ENCODE results near the gene POLR2J.
A peak's percentile ranks its signal among the peaks of the same experiment; 100 is the strongest.
"Not testable (repeated sequence)": the region's sequence is repeated elsewhere in the genome, so short reads cannot be mapped to it uniquely, and the experiment has no call there.

Gene POLR2J

DNA sequence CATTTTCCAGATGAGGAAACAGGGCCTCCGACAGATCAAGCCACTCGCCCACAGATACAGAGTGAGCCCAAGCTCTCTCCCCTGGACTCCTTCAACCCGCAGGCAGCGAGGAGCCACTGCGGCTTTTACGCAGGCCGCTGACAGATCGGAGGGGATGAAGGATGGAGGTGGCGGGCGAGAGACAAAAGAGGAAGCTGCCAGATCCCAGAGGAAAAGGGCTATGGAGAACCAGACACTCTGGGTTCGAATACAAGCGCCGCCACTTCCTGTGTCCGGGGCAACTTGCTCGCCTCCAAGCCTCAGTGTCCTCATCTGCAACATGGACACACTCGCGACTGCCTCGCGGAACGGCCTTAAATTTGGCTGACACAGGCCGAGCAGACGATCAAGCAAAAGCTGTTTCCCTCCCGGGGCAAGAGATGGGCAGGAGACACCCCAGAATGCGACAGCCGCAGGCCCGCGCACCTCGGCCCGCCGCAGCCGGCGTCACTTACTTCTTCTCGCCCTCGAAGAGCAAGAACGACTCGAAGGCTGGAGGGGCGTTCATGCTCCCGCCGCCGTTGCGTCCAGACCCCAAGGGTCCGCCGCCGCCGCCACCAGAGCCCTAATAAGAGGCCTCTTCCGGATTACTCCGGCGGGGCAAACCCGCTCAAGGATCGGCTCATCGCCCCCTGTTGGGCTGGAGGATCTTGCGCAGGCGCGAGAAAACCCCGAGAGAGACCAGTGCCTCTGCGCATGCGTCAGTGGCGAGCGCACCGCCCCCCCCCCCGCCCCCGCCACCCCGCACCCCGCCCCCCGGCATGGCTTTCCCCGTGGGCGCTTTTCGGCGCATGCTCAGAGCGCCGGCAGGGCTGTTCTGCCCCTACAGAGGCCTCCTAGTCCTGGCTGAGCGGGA is at the start of gene POLR2J:
POLR2J (minus strand) TSS at position 609 of the 895 bp plus-strand sequence; CDS start at position 547, 62 bp downstream.
- peak within 1 kb of the TSS; percentile 47; the same call in 1 of the 2 replicates for H3K4me3 ChIP-seq (ENCODE audit: low read length)
- H3K27ac ChIP-seq (ENCODE audit: low read length); H3K27me3 ChIP-seq (ENCODE audit: insufficient read depth, low read length); H3K9me3 ChIP-seq (ENCODE audit: insufficient read depth, low read depth, low read length); H3K9ac ChIP-seq (ENCODE audit: low read depth, low read length); H3K4me1 ChIP-seq (ENCODE audit: insufficient read depth, low read length); H3K36me3 ChIP-seq (ENCODE audit: insufficient read depth, low read depth, low read length): not testable (repeated sequence)

DNA sequence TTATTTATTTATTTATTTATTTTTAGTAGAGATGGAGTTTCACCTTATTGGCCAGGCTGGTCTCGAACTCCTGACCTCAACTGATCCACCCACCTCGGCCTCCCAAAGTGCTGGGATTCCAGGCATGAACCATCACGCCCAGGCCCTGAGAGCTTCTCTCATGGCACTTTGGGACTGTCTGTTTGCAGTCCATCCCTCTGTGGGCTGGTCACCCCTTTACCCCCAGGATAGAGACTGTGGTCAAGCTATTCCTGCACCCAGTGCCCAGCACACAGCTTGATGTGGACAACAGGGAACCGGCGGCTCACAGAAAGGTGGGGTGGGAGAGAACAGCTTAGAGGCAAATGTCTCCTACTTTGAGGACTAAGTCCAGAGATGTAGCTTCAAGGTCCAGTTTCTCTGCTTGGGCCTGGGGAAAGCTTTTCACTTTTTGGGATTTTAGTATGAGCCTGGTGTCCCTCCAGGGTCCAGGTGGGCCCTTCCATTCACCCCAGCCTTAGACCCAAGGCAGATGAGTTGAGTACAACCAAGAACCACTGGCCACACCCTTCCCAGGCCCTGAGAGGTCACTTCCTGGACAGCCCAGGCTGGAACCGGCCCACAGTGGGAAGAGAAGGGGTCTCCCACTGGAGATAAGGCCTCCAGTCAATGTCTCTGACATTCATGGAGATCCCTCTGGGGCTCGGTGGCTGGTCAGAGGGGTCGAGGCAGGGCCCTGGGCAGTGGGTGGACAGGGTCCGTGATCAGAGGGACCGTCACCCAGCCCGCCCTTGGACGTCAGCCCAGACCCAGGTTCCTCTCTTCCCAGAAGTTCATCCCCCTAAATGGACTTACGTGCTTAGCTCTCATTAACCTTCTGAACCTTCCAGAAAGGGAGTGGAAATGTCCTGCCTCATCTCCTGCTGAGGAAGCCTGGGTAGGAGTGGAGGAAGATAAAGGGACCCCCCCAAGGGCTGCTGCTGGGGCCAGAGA is 49.4 kb upstream of the POLR2J start:
- H3K4me3 ChIP-seq (ENCODE audit: low read length); H3K9me3 ChIP-seq (ENCODE audit: insufficient read depth, low read depth, low read length); H3K27ac ChIP-seq (ENCODE audit: low read length); H3K9ac ChIP-seq (ENCODE audit: low read depth, low read length); H3K36me3 ChIP-seq (ENCODE audit: insufficient read depth, low read depth, low read length); H3K4me1 ChIP-seq (ENCODE audit: insufficient read depth, low read length); H3K27me3 ChIP-seq (ENCODE audit: insufficient read depth, low read length): not testable (repeated sequence)

GRCh38 chr7:102527182-102527581 is 48.5 kb upstream of the POLR2J start:
- H3K27me3 ChIP-seq (ENCODE audit: insufficient read depth, low read length); H3K9ac ChIP-seq (ENCODE audit: low read depth, low read length); H3K9me3 ChIP-seq (ENCODE audit: insufficient read depth, low read depth, low read length); H3K27ac ChIP-seq (ENCODE audit: low read length); H3K4me1 ChIP-seq (ENCODE audit: insufficient read depth, low read length); H3K36me3 ChIP-seq (ENCODE audit: insufficient read depth, low read depth, low read length); H3K4me3 ChIP-seq (ENCODE audit: low read length): not testable (repeated sequence)

GRCh38 chr7:102524803-102525202 is 46.1 kb upstream of the POLR2J start:
- not testable (repeated sequence) for H3K9ac ChIP-seq (ENCODE audit: low read depth, low read length); H3K4me3 ChIP-seq (ENCODE audit: low read length); H3K27ac ChIP-seq (ENCODE audit: low read length); H3K9me3 ChIP-seq (ENCODE audit: insufficient read depth, low read depth, low read length); H3K36me3 ChIP-seq (ENCODE audit: insufficient read depth, low read depth, low read length); H3K4me1 ChIP-seq (ENCODE audit: insufficient read depth, low read length); H3K27me3 ChIP-seq (ENCODE audit: insufficient read depth, low read length)

DNA sequence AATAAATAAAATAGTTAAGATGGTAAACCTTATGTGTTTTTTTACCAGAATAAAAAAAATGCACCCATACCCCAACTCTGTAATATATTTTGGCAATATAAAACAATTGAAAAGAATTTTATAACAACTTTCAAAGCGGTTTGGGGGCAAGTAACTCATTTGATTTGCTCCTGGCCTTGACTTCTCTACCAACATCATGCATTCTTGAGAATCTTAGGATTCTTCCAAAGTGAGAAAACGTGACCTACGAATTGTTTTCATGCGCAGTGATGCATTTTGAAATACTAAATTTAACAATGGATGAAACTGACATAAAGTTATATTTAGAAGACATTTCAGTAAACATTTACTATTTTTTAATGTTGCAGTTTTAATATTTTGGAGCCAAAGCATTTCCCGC is 42.1 kb upstream of the POLR2J start:
- H3K9ac ChIP-seq (ENCODE audit: low read depth, low read length); H3K4me3 ChIP-seq (ENCODE audit: low read length); H3K27ac ChIP-seq (ENCODE audit: low read length); H3K27me3 ChIP-seq (ENCODE audit: insufficient read depth, low read length); H3K4me1 ChIP-seq (ENCODE audit: insufficient read depth, low read length); H3K9me3 ChIP-seq (ENCODE audit: insufficient read depth, low read depth, low read length); H3K36me3 ChIP-seq (ENCODE audit: insufficient read depth, low read depth, low read length): not testable (repeated sequence)

DNA sequence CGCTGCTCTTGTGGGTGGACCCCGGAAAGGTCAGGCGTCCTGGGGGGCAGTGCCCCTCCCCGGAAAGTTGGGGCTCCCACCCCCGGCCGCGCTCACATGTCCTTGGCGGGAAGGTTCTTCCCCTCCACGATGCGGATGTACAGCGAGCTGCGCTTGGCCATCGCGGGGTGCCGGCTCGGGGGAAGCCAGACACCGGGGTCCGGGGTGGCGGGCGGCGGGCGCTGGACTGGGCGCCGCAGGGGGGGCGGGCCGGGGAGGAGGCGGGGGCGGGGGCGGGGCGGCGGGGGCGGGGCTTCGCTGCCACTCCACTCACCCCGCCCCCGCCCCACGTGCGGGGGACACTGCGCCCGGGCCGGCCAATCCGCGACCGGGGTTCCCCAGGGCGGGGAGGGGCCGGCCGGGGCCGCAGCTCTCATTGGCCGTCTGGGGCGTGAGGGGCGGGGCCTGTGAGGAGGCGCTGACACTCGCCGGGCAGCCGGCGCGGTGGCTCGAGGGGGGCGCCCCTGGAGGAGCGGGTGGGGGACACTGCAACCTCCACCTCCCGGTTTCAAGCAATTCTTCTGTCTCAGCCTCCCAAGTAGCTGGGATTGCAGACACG is 38.9 kb upstream of the POLR2J start, which contains the start of gene RASA4B:
RASA4B (minus strand) TSS at position 228 of the 598 bp plus-strand sequence; CDS start at position 161, 67 bp downstream.
- H3K9ac ChIP-seq (ENCODE audit: low read depth, low read length); H3K4me1 ChIP-seq (ENCODE audit: insufficient read depth, low read length); H3K4me3 ChIP-seq (ENCODE audit: low read length); H3K27ac ChIP-seq (ENCODE audit: low read length); H3K36me3 ChIP-seq (ENCODE audit: insufficient read depth, low read depth, low read length); H3K9me3 ChIP-seq (ENCODE audit: insufficient read depth, low read depth, low read length); H3K27me3 ChIP-seq (ENCODE audit: insufficient read depth, low read length): not testable (repeated sequence)

DNA sequence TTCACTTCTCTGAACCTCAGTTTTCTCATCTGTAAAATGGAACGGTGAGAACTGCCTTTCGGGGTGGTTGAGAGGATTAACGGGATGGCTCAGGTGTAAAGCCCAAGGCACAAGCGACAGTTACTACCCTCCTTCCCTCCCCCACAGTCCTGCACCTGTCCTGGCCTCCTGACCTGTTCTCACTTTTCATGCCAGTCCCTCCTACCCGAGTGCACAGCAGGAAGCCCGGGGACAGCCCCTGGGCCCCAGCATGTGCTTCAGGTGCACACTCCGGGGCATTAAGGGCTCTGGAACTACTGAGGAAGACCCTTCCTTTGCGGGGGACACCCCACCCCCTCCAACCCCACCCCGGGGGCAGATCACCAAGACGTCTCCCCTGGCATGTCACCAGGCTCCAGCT is 38.2 kb upstream of the POLR2J start:
- not testable (repeated sequence) for H3K27ac ChIP-seq (ENCODE audit: low read length); H3K9me3 ChIP-seq (ENCODE audit: insufficient read depth, low read depth, low read length); H3K27me3 ChIP-seq (ENCODE audit: insufficient read depth, low read length); H3K36me3 ChIP-seq (ENCODE audit: insufficient read depth, low read depth, low read length); H3K9ac ChIP-seq (ENCODE audit: low read depth, low read length); H3K4me3 ChIP-seq (ENCODE audit: low read length); H3K4me1 ChIP-seq (ENCODE audit: insufficient read depth, low read length)

GRCh38 chr7:102515889-102516288 is 37.2 kb upstream of the POLR2J start:
- H3K27ac ChIP-seq (ENCODE audit: low read length); H3K36me3 ChIP-seq (ENCODE audit: insufficient read depth, low read depth, low read length); H3K4me3 ChIP-seq (ENCODE audit: low read length); H3K9ac ChIP-seq (ENCODE audit: low read depth, low read length); H3K4me1 ChIP-seq (ENCODE audit: insufficient read depth, low read length); H3K27me3 ChIP-seq (ENCODE audit: insufficient read depth, low read length); H3K9me3 ChIP-seq (ENCODE audit: insufficient read depth, low read depth, low read length): not testable (repeated sequence)

- not testable (repeated sequence) for H3K27me3 ChIP-seq (ENCODE audit: insufficient read depth, low read length); H3K9ac ChIP-seq (ENCODE audit: low read depth, low read length); H3K9me3 ChIP-seq (ENCODE audit: insufficient read depth, low read depth, low read length); H3K4me3 ChIP-seq (ENCODE audit: low read length); H3K27ac ChIP-seq (ENCODE audit: low read length); H3K4me1 ChIP-seq (ENCODE audit: insufficient read depth, low read length); H3K36me3 ChIP-seq (ENCODE audit: insufficient read depth, low read depth, low read length)
These were observed 36.4 kb upstream of the POLR2J start for GRCh38 chr7:102514881-102515721.

- not testable (repeated sequence) for H3K4me3 ChIP-seq (ENCODE audit: low read length); H3K27me3 ChIP-seq (ENCODE audit: insufficient read depth, low read length); H3K27ac ChIP-seq (ENCODE audit: low read length); H3K36me3 ChIP-seq (ENCODE audit: insufficient read depth, low read depth, low read length); H3K4me1 ChIP-seq (ENCODE audit: insufficient read depth, low read length); H3K9me3 ChIP-seq (ENCODE audit: insufficient read depth, low read depth, low read length); H3K9ac ChIP-seq (ENCODE audit: low read depth, low read length)
These were observed 34.0 kb upstream of the POLR2J start for GRCh38 chr7:102512642-102513221.
